ENCODE data around the gene LYRM7. TPM values are rescaled to one million over a fixed set of nuclear protein-coding genes. Genes with fewer than 3 reads are reported as not detected.
"Not testable (repeated sequence)": the region's sequence is repeated elsewhere in the genome, so short reads cannot be mapped to it uniquely, and the experiment has no call there.

The LYRM7 gene
- total RNA-seq, result 6.9 and 9.1 TPM in 2 replicates
- long read RNA-seq, full-length matches to known transcripts, result 67 of 75 reads
- long read RNA-seq, partial matches to known transcripts, result 4 of 75 reads
- long read RNA-seq, other reads (novel, unspliced or antisense), result 4 of 75 reads

GRCh38 chr5:131170540-131171275 lies at the start of gene LYRM7:
Gene LYRM7 (plus strand): TSS chr5:131170944. CDS start chr5:131171021, 77 bp downstream.
- DNase-seq (ENCODE audit: extremely low spot score, unreplicated experiment), result peak; percentile 98
- peaks cover 20% of the 10 kb centered on the region for H3K4me1 Mint-ChIP-seq (ENCODE audit: unreplicated experiment)
- H3K27me3 Mint-ChIP-seq (ENCODE audit: unreplicated experiment), result no peaks in the 10 kb centered on the region
- peak within 1 kb of the TSS; percentile 96 for H3K4me3 Mint-ChIP-seq (ENCODE audit: unreplicated experiment)
- H3K36me3 Mint-ChIP-seq (ENCODE audit: unreplicated experiment), result no peaks in the 10 kb centered on the region
- peak within 1 kb of the TSS; percentile 93 for H3K27ac Mint-ChIP-seq (ENCODE audit: unreplicated experiment)
- no peak for TF ChIP-seq CTCF (IDR thresholded peaks at IDR 0.05)
- no peaks in the 10 kb centered on the region for H3K9me3 Mint-ChIP-seq (ENCODE audit: unreplicated experiment)

GRCh38 chr5:131127244-131127643 lies 43.5 kb upstream of the LYRM7 start:
- not testable (repeated sequence) for DNase-seq (ENCODE audit: extremely low spot score, unreplicated experiment); H3K4me1 Mint-ChIP-seq (ENCODE audit: unreplicated experiment); H3K4me3 Mint-ChIP-seq (ENCODE audit: unreplicated experiment); H3K27ac Mint-ChIP-seq (ENCODE audit: unreplicated experiment); H3K36me3 Mint-ChIP-seq (ENCODE audit: unreplicated experiment); H3K27me3 Mint-ChIP-seq (ENCODE audit: unreplicated experiment)
- H3K9me3 Mint-ChIP-seq (ENCODE audit: unreplicated experiment), result peaks cover 10% of the 10 kb centered on the region

- H3K36me3 Mint-ChIP-seq (ENCODE audit: unreplicated experiment), result no peaks in the 10 kb centered on the region
- H3K4me3 Mint-ChIP-seq (ENCODE audit: unreplicated experiment), result no peak overlapping the region
- no peak for DNase-seq (ENCODE audit: extremely low spot score, unreplicated experiment)
- no peak overlapping the region for H3K27ac Mint-ChIP-seq (ENCODE audit: unreplicated experiment)
- peaks cover 1% of the 10 kb centered on the region for H3K27me3 Mint-ChIP-seq (ENCODE audit: unreplicated experiment)
- TF ChIP-seq CTCF (IDR thresholded peaks at IDR 0.05), result no peak
- H3K4me1 Mint-ChIP-seq (ENCODE audit: unreplicated experiment), result no peaks in the 10 kb centered on the region
- no peaks in the 10 kb centered on the region for H3K9me3 Mint-ChIP-seq (ENCODE audit: unreplicated experiment)
Measured at GRCh38 chr5:131129306-131129705, 41.4 kb upstream of the LYRM7 start.

- not testable (repeated sequence) for DNase-seq (ENCODE audit: extremely low spot score, unreplicated experiment); H3K27ac Mint-ChIP-seq (ENCODE audit: unreplicated experiment); H3K4me1 Mint-ChIP-seq (ENCODE audit: unreplicated experiment); H3K9me3 Mint-ChIP-seq (ENCODE audit: unreplicated experiment); H3K4me3 Mint-ChIP-seq (ENCODE audit: unreplicated experiment); H3K36me3 Mint-ChIP-seq (ENCODE audit: unreplicated experiment)
- peaks cover 20% of the 10 kb centered on the region for H3K27me3 Mint-ChIP-seq (ENCODE audit: unreplicated experiment)
Measured at GRCh38 chr5:131133091-131133490, 37.7 kb upstream of the LYRM7 start.

GRCh38 chr5:131138406-131138805 lies 32.3 kb upstream of the LYRM7 start:
- H3K27ac Mint-ChIP-seq (ENCODE audit: unreplicated experiment); H3K36me3 Mint-ChIP-seq (ENCODE audit: unreplicated experiment); H3K4me3 Mint-ChIP-seq (ENCODE audit: unreplicated experiment); H3K4me1 Mint-ChIP-seq (ENCODE audit: unreplicated experiment); DNase-seq (ENCODE audit: extremely low spot score, unreplicated experiment); H3K9me3 Mint-ChIP-seq (ENCODE audit: unreplicated experiment): not testable (repeated sequence)
- H3K27me3 Mint-ChIP-seq (ENCODE audit: unreplicated experiment), result peaks cover 44% of the 10 kb centered on the region

GRCh38 chr5:131139321-131139720 lies 31.4 kb upstream of the LYRM7 start:
- Mint-ChIP-seq H3K27me3 (ENCODE audit: unreplicated experiment) (peaks cover 45% of the 10 kb centered on the region), H3K4me1 (ENCODE audit: unreplicated experiment) (no peaks in the 10 kb centered on the region), H3K9me3 (ENCODE audit: unreplicated experiment) (peaks cover 5% of the 10 kb centered on the region), H3K36me3 (ENCODE audit: unreplicated experiment) (no peaks in the 10 kb centered on the region), H3K4me3 (ENCODE audit: unreplicated experiment) (no peak overlapping the region), H3K27ac (ENCODE audit: unreplicated experiment) (no peak overlapping the region)
- no peak for DNase-seq (ENCODE audit: extremely low spot score, unreplicated experiment)
- no peak for TF ChIP-seq CTCF (IDR thresholded peaks at IDR 0.05)
